Panc1 (cell line): Measurements from ENCODE around the gene C15orf40.
"Not testable (repeated sequence)": the region's sequence is repeated elsewhere in the genome, so short reads cannot be mapped to it uniquely, and the experiment has no call there.

Experiments
- POLR2AphosphoS5 ChIP-seq: IDR thresholded peaks from 2 replicates; pipeline ENCODE4 v1.6.1; 2012; ENCODE audit warnings: mild to moderate bottlenecking, low read depth, low read length, moderate library complexity
- REST ChIP-seq, 2 experiments: IDR thresholded peaks; 2 replicates each; pipeline ENCODE4 v1.6.1; 2011 to 2012; ENCODE audit warnings: low read depth in 2 of 2, control low read depth in 1 of 2, low read length in 1 of 2, mild to moderate bottlenecking in 1 of 2, moderate library complexity in 1 of 2; ENCODE audit not compliant: insufficient read depth in 1 of 2
- TCF7L2 ChIP-seq: IDR thresholded peaks from 2 replicates; pipeline ENCODE4 v1.6.1; 2011; ENCODE audit warnings: mild to moderate bottlenecking, low read depth, low read length, inconsistent platforms
- TF ChIP-seq, protein P1 (sequence below): fragments of 450-650 bp; IDR thresholded peaks from 2 replicates; pipeline ENCODE4 v1.5.1; 2017; ENCODE audit warnings: mild to moderate bottlenecking

DNA sequence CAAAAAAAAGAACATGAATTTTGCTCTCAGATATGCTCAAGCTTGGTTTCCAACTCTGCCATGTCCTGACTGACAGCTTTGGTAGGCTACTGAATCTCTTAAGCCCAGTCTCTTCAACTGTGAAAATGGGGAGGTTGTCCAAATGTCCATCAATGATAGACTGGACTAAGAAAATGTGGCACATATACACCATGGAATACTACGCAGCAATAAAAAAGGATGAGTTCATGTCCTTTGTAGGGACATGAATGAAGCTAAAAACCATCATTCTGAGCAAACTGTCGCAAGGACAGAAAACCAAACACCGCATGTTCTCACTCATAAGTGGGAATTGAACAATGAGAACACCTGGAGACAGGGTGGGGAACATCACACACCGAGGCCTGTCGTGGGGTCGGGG, 71.8 kb downstream of the C15orf40 start:
- TF ChIP-seq, protein P1, sequence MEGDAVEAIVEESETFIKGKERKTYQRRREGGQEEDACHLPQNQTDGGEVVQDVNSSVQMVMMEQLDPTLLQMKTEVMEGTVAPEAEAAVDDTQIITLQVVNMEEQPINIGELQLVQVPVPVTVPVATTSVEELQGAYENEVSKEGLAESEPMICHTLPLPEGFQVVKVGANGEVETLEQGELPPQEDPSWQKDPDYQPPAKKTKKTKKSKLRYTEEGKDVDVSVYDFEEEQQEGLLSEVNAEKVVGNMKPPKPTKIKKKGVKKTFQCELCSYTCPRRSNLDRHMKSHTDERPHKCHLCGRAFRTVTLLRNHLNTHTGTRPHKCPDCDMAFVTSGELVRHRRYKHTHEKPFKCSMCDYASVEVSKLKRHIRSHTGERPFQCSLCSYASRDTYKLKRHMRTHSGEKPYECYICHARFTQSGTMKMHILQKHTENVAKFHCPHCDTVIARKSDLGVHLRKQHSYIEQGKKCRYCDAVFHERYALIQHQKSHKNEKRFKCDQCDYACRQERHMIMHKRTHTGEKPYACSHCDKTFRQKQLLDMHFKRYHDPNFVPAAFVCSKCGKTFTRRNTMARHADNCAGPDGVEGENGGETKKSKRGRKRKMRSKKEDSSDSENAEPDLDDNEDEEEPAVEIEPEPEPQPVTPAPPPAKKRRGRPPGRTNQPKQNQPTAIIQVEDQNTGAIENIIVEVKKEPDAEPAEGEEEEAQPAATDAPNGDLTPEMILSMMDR: not testable (repeated sequence)
- not testable (repeated sequence) for TF ChIP-seq POLR2AphosphoS5; REST (IDR thresholded peaks at IDR 0.05; ENCODE audit: insufficient read depth in 1 of 2, low read depth in 2 of 2, low read length in 1 of 2); TCF7L2
